A673 (cell line): ENCODE measurements around the gene SLC26A6.

Source experiments
- CTCF ChIP-seq: fragments of 300-800, 200-600 bp; sonication (generic); conservative IDR thresholded peaks from 2 replicates; pipeline ENCODE4 v1.5.1; 2017; ENCODE audit warnings: low read depth, mild to moderate bottlenecking, antibody characterized with exemption, low read length, moderate library complexity, mixed read lengths
- EZH2 ChIP-seq: fragments of 200-600 bp; sonication (generic); IDR thresholded peaks from 2 replicates; pipeline ENCODE4 v1.6.1; 2017; ENCODE audit warnings: borderline replicate concordance, low read depth, mild to moderate bottlenecking, mixed read lengths, antibody characterized with exemption, low read length; ENCODE audit not compliant: poor library complexity, severe bottlenecking

- TF ChIP-seq CTCF, result no peak
- no peak for TF ChIP-seq EZH2
Measured at GRCh38 chr3:48614044-48614443, 21.2 kb downstream of the SLC26A6 start.
